NCI-H1105 (cell line): ENCODE data around the gene NRDC.
"Not testable (repeated sequence)": the region's sequence is repeated elsewhere in the genome, so short reads cannot be mapped to it uniquely, and the experiment has no call there.

Experiments used
- DNase-seq: peaks from one replicate; lab custom pipeline; 2025; lab: John Stamatoyannopoulos, UW

NRDC gene

DNA sequence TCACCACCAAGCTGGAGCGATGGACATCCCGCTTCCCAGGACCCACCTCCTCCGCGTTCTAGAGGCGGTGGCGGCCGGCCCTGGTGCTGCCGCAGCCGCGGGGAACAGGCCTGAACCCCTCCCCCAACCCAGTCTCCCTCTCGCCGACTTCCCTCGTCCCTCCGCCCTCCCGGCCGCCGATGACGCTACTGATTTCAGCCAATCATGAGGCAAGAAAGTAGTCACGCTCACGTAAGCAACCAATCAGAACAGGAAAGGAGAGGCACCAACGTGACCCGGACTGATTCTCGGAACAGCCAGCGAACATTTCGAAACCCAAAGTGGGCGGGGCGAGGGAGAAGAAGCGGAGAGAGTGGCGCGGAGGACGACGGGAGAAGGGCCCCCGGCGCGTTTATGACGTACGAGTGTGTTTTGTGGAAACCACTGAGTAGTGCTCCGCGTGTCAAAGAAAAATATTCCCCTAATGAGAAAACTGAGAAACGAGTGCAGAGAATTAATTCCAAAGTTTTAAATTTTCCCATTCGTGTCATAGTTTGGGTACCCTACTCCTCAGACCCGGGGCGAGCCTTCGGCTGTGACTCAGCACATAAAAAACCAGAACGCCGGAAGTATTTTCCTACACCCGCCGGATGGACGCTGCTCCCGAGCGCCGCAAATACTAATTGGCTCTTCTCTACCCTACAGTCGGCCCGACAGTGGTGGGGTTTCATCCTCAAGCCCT, at the start of gene NRDC:
NRDC (minus strand) TSS at position 112 of the 721 bp plus-strand sequence. CDS start 112 bp downstream, outside the sequence.
- peak; percentile 100 for DNase-seq

- DNase-seq = no peak
Observed at GRCh38 chr1:51927029-51927428, 48.5 kb upstream of the NRDC start.

DNA sequence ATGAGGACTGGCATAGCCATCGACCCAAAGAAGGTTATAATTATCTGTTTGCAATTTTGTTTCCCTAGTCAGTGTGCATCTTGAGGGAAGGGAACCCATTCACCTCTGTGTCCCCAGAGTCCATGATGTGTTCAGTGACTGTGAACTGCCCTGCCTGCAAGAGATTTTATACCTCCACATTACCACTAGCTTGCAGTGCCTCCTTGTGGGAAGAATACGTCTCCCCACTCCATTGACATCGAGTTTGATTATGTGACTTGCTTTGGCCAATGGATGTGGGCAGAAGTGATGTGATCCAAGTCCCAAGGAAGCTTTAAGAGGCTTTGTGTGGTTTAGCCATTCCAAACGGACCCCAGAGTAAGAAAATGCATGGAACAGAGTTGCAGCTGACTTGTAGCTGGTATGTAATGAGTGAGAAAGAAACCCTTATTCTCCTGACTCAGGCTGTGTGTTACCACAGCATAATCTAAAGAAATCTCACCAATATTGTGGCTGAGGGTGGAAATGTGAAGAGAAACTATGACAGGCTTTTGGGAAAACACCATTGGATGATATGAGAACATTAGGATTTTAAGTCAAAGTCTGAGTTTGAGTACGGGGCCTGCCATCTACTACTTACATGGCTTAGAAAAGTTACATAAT, 47.8 kb upstream of the NRDC start:
- no peak for DNase-seq

GRCh38 chr1:51924455-51924854, 45.9 kb upstream of the NRDC start:
- no peak for DNase-seq

GRCh38 chr1:51922040-51922439, 43.5 kb upstream of the NRDC start:
- no peak for DNase-seq

- no peak for DNase-seq
Observed at GRCh38 chr1:51920130-51920529, 41.6 kb upstream of the NRDC start.

DNA sequence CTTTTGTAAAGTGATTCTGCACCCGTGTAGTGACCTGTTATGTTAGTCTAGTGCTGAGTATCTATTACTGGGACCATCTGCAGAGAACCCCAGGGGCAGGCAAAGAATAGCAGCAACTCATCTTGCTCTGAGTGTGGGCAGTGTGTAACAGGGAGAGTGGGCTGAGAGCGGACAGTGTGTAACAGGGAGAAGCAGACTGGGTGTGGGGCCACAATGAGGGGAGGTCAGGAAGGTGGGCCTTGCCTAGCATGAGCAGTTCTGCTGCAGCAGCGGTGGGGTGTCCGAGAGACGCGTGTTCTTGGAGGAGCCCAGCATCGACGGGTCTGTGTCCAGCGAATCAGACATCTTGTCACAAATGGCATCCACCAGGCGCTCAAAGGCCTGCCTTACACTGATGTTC, 41.2 kb upstream of the NRDC start:
- no peak for DNase-seq

GRCh38 chr1:51916587-51917405, 38.3 kb upstream of the NRDC start:
- DNase-seq = no peak

GRCh38 chr1:51915951-51916350, 37.4 kb upstream of the NRDC start:
- DNase-seq = no peak

GRCh38 chr1:51912881-51913280, 34.4 kb upstream of the NRDC start:
- no peak for DNase-seq

GRCh38 chr1:51910221-51911000, 31.9 kb upstream of the NRDC start:
- DNase-seq = no peak

DNA sequence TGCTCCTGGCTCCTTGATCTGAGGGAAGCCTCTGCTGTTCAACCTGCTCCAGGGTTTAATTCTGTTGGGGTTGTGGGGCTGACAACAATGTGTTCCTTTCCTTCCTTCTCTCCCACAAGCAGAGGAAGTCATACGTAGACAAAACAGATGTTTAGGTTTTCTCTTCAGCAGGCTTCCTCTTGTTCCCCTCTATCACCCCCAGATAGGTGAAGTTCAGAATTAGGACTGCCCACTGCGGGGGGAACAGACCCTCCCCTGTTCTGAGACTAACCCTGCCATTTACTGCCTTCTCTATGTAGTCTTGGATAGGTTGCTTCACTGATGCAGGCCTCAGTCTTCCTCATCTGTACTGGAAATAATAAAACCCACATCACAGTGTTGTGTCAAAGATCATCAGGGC, 30.0 kb upstream of the NRDC start:
- no peak for DNase-seq

DNA sequence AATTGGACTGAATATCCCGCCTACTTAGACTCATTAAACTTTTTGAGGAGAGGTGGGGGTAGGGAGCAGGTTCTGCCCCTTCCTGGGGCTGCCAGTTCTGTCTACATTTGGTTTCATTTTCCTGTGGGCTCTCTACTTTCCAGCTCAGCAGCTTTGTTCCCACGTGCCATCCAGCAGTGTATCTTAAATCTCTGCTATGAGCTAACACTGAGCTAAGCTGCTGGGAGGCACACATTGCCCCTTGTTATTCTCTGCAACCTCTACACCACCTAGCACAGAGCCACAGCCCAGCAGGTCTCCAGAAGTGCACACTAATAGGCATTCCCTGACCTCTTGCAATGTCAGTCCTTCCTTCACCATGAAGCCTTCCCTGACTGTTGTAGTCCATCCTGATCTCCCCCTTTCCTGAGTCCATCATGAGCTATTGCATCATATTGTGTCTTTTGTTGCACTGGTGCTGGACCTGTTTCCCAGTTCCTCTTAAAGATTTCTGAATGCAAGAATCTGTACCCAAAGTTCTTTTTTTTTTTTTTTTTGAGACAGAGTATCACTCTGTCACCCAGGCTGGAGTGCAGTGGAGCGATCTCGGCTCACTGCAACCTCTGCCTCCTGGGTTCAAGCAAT, 28.7 kb upstream of the NRDC start:
- no peak for DNase-seq

DNA sequence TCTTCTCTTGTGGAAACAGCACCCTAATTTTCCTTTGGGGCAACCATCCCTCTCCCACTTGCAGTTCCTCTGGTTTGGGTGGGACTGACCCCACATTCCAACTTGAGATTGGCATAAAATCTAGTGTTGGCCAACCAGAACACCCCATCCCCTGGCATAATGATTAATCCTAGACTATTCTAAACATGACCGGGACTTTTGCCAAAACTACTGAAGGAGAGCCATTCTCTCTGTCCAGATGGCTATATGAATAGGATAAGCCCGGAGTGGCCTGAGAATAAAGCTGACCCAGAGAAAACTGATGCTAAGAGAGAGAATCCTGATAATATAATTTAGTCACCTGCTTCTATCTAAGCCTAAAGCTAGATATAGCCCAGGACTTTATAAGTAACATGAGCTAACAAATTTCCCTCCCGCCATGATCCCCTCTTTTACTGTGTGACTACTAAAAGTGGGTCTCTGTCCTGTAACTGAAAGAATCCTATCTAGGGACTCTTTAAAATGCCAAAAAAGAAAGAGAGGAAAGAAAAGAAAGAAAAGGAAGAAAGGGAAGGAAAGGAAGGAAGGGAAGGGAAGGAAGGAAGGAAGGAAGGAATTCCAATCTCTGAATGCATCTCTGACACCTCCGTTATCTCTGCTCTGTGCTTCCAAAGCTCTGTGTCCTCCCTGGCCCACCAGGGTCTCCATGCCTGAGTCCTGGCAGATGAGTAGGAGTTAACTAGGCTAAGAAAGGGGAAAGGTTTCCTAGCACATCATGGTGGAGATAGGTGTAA, 28.0 kb upstream of the NRDC start:
- DNase-seq = no peak

- no peak for DNase-seq
Observed at GRCh38 chr1:51902456-51902855, 23.9 kb upstream of the NRDC start.

GRCh38 chr1:51901151-51901550, 22.6 kb upstream of the NRDC start:
- DNase-seq = no peak

GRCh38 chr1:51899022-51899421, 20.5 kb upstream of the NRDC start:
- no peak for DNase-seq

DNA sequence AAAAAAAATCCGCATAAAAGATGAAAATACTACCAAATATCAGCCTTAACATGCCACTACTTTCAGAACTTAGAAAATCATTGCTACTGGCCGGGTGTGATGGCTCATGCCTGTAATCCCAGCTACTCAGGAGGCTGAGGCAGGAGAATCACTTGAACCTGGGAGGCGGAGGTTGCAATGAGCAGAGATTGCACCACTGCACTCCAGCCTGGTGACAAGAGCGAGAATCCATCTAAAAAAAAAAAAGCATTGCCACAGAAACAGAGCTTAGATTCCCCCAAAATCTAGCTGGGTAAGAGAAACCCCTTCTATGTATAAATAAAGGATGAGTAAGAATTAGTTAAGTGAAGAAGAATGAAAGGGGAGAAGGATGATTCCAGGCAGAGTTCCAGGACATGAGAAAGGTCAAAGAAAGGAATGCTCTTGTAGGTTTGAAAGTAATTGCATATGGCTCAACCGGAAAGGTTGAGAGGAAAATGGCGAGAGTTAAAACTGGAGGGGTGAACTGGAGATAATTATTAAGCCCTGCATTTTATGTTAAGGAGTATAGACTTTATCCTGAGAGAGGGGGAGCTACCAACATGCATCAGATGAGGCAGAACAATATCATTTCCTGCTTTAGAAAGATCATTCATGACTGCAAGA, 19.7 kb upstream of the NRDC start:
- no peak for DNase-seq

DNA sequence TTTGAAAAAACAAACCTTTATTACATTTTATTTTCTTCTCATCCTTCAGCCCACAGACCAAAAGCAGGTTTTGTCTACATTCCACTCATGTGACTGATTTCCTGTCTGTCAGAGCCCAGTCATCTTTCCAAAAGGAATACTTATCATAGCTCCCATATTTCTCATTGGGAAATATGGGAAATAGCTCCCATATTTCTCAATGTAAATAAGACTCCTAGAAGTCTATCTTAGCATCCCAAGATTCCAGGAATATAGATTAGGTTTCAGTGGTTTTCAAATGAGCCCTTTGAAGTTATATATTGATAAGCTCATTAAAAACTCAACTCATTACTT, 19.1 kb upstream of the NRDC start:
- no peak for DNase-seq

DNA sequence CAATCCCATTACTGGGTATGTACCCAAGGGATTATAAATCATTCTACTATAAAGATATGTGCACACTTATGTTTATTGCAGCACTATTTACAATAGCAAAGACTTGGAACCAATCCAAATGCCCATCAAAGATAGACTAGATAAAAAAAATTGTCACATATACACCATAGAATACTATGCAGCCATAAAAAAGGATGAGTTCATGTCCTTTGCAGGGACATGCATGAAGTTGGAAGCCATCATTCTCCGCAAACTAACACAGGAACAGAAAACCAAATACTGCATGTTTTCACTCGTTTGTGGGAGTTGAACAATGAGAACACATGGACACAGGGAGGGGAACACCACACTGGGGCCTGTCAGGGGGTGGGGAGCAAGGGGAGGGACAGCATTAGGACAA, 16.2 kb upstream of the NRDC start:
- DNase-seq = not testable (repeated sequence)

DNA sequence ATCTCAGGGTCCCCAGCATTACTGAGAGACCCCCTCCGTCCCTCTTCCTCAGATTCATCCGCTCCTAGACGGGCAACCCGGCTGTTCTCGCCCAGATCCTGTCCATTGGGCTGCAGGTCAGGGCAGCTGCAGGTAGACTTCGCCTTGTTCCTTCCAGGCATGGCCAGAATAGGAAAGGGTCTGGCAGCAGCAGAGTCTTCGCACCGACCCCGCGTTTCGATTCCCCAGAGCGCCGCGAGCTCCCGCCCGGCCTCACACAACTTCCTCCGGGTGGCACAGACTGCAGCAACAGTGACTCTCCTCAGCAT, 265 bp downstream of the NRDC start:
- DNase-seq = no peak
